Loucy (cell line): ENCODE measurements around the gene TBX18.

Experiments used
- H2AFZ ChIP-seq: fragments of 200-600 bp; sonication (generic); 2 replicates; pipeline ENCODE4 v1.6.0; 2016; ENCODE audit warnings: antibody characterized with exemption, mild to moderate bottlenecking, low read length, moderate library complexity
- H3F3A ChIP-seq: fragments of 200-600 bp; 2 replicates; pipeline ENCODE4 v1.6.0; 2016; ENCODE audit warnings: antibody characterized with exemption, low read depth, mild to moderate bottlenecking
- H3K27me3 ChIP-seq: fragments of 200-600 bp; sonication (generic); 2 replicates; pipeline ENCODE4 v1.6.1; 2014; ENCODE audit warnings: low read length, mild to moderate bottlenecking; ENCODE audit not compliant: insufficient read depth, poor library complexity, severe bottlenecking
- H3K36me3 ChIP-seq: fragments of 200-600 bp; sonication (generic); 2 replicates; pipeline ENCODE4 v1.6.1; 2016; ENCODE audit warnings: low read length; ENCODE audit not compliant: insufficient read depth
- H3K4me1 ChIP-seq: fragments of 200-600 bp; sonication (generic); 2 replicates; pipeline ENCODE4 v1.5.1; 2014; ENCODE audit warnings: low read length, mild to moderate bottlenecking; ENCODE audit not compliant: insufficient read depth, poor library complexity, severe bottlenecking
- H3K4me2 ChIP-seq: fragments of 200-600 bp; sonication (generic); 2 replicates; pipeline ENCODE4 v1.6.0; 2014; ENCODE audit warnings: antibody characterized with exemption, low read length, low read depth, mild to moderate bottlenecking; ENCODE audit not compliant: poor library complexity, severe bottlenecking
- H3K4me3 ChIP-seq: fragments of 200-600 bp; sonication (generic); 2 replicates; pipeline ENCODE4 v1.5.1; 2014; ENCODE audit warnings: low read length, mild to moderate bottlenecking, mixed read lengths; ENCODE audit not compliant: poor library complexity, severe bottlenecking
- H3K79me2 ChIP-seq: fragments of 200-600 bp; sonication (generic); 2 replicates; pipeline ENCODE4 v1.6.1; 2014; ENCODE audit warnings: low read length; ENCODE audit not compliant: insufficient read depth
- H3K9ac ChIP-seq: fragments of 200-600 bp; sonication (generic); 2 replicates; pipeline ENCODE4 v1.6.0; 2014; ENCODE audit warnings: mild to moderate bottlenecking, low read depth, low read length, moderate library complexity; ENCODE audit not compliant: poor library complexity, severe bottlenecking
- H3K9me2 ChIP-seq: fragments of 200-600 bp; sonication (generic); replicated peaks from 2 replicates; pipeline ENCODE4 v1.6.1; 2016; ENCODE audit warnings: low read depth, low read length, mixed read lengths
- H3K9me3 ChIP-seq: fragments of 200-600 bp; sonication (generic); 2 replicates; pipeline ENCODE4 v1.6.1; 2014; ENCODE audit warnings: mild to moderate bottlenecking, antibody characterized with exemption, low read length, low read depth; ENCODE audit not compliant: insufficient read depth
- H4K20me1 ChIP-seq: fragments of 200-600 bp; sonication (generic); 2 replicates; pipeline ENCODE4 v1.6.0; 2014; ENCODE audit warnings: antibody characterized with exemption, low read length, mild to moderate bottlenecking; ENCODE audit not compliant: insufficient read depth, poor library complexity, severe bottlenecking
- EZH2phosphoT487 ChIP-seq: fragments of 200-600 bp; IDR thresholded peaks from 2 replicates; pipeline ENCODE4 v1.6.1; 2018; ENCODE audit warnings: antibody characterized with exemption, mild to moderate bottlenecking, moderate library complexity, borderline replicate concordance
- TF ChIP-seq, protein P1 (sequence below): fragments of 200-600 bp; sonication (generic); conservative IDR thresholded peaks from 2 replicates; pipeline ENCODE4 v1.5.1; 2014; ENCODE audit warnings: mild to moderate bottlenecking, antibody characterized with exemption, low read length

The TBX18 gene

DNA sequence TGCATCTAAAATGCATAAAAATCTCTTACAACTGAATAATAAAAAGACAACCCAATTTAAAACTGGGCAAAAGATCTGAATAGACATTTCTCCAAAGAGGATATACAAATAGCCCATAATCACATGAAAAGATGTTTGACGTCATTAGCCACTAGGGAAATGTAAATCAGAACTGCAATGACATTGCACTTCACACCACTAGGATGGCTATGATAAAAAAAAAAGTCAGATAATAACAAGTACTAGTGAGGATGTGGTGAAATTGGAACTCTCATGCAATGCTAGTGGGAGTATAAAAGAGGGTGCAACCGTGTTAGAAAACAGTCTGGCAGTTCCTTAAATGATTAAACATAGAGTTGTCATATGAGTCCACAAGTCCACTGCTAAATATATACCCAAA is 24.3 kb upstream of the TBX18 start:
- H4K20me1 ChIP-seq = no peaks in the 10 kb centered on the region
- no peaks in the 10 kb centered on the region for H3K36me3 ChIP-seq
- no peak overlapping the region for H3K4me3 ChIP-seq
- no peak overlapping the region for H3K4me2 ChIP-seq
- H3K9ac ChIP-seq = no peak overlapping the region
- H2AFZ ChIP-seq = no peak overlapping the region
- H3K4me1 ChIP-seq = peaks cover 26% of the 10 kb centered on the region
- H3K27me3 ChIP-seq = no peaks in the 10 kb centered on the region
- no peaks in the 10 kb centered on the region; the same call in 1 of the 2 replicates for H3F3A ChIP-seq
- H3K9me3 ChIP-seq = no peaks in the 10 kb centered on the region
- no peaks in the 10 kb centered on the region for H3K79me2 ChIP-seq
- no peak for TF ChIP-seq EZH2phosphoT487
- TF ChIP-seq, protein P1, sequence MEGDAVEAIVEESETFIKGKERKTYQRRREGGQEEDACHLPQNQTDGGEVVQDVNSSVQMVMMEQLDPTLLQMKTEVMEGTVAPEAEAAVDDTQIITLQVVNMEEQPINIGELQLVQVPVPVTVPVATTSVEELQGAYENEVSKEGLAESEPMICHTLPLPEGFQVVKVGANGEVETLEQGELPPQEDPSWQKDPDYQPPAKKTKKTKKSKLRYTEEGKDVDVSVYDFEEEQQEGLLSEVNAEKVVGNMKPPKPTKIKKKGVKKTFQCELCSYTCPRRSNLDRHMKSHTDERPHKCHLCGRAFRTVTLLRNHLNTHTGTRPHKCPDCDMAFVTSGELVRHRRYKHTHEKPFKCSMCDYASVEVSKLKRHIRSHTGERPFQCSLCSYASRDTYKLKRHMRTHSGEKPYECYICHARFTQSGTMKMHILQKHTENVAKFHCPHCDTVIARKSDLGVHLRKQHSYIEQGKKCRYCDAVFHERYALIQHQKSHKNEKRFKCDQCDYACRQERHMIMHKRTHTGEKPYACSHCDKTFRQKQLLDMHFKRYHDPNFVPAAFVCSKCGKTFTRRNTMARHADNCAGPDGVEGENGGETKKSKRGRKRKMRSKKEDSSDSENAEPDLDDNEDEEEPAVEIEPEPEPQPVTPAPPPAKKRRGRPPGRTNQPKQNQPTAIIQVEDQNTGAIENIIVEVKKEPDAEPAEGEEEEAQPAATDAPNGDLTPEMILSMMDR = no peak
- no peaks in the 10 kb centered on the region for H3K9me2 ChIP-seq

DNA sequence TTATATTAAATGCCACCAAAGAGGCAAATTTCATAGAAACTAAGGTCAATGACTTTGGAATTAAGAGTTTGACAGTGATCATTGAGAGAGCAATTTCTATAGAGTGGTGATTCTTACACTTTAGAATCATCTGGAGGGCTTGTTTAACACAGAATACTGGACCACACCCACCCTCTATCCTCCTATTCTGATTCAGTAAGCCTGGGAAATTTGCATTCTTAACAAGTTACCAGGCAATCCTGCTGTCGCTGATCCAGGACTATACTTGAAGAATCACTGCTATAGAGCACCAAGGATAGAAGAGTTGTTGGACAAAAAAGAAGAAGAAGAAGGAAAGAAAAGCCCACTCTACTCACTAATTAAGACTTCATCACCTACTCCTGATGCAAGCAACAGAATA is 21.3 kb upstream of the TBX18 start:
- no peaks in the 10 kb centered on the region for H3K36me3 ChIP-seq
- peaks cover 25% of the 10 kb centered on the region for H3K4me1 ChIP-seq
- H3K27me3 ChIP-seq = no peaks in the 10 kb centered on the region
- no peaks in the 10 kb centered on the region for H4K20me1 ChIP-seq
- H3K4me3 ChIP-seq = no peak overlapping the region
- TF ChIP-seq, protein P1 = no peak
- no peak for TF ChIP-seq EZH2phosphoT487
- H3K4me2 ChIP-seq = no peak overlapping the region
- no peaks in the 10 kb centered on the region for H3K9me2 ChIP-seq
- H3K79me2 ChIP-seq = no peaks in the 10 kb centered on the region
- no peaks in the 10 kb centered on the region; the same call in 1 of the 2 replicates for H3F3A ChIP-seq
- H3K9ac ChIP-seq = no peak overlapping the region
- H2AFZ ChIP-seq = no peak overlapping the region
- no peaks in the 10 kb centered on the region for H3K9me3 ChIP-seq

DNA sequence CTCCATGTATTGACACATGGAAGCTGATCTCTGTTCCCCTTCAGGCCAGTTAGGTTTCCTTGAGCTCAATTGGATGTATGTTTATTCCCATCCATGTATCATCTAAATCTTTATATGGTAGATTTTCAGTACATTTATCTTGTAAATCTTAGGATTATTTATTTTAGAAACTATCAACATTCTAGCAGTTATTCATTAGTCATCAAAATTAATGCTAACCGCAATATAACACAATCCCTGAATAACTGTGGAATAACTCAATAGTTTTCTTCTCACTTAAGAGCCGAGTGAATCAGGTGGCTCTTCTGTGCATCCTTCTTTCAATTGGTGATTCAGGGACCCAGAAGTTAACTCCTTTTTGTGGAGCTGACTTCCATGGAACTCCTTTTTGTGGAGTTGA is 15.5 kb upstream of the TBX18 start:
- Histone ChIP-seq H3K36me3 (no peaks in the 10 kb centered on the region), H4K20me1 (no peaks in the 10 kb centered on the region), H3K9me3 (no peaks in the 10 kb centered on the region), H3K4me3 (no peak overlapping the region), H3K4me2 (no peak overlapping the region), H3K9ac (no peak overlapping the region), H3F3A (no peaks in the 10 kb centered on the region), H2AFZ (no peak overlapping the region), H3K4me1 (peaks cover 32% of the 10 kb centered on the region), H3K79me2 (no peaks in the 10 kb centered on the region), H3K9me2 (no peaks in the 10 kb centered on the region), H3K27me3 (no peaks in the 10 kb centered on the region)
- TF ChIP-seq, protein P1 = no peak
- TF ChIP-seq EZH2phosphoT487 = no peak
